Measurements from ENCODE around the gene SPACDR. TPM values are rescaled to one million over a fixed set of nuclear protein-coding genes. Genes with fewer than 3 reads are reported as not detected.
A peak's percentile ranks its signal among the peaks of the same experiment; 100 is the strongest.

The SPACDR gene
- total RNA-seq, 1 donor from 2014 or later = 1.4 TPM

DNA sequence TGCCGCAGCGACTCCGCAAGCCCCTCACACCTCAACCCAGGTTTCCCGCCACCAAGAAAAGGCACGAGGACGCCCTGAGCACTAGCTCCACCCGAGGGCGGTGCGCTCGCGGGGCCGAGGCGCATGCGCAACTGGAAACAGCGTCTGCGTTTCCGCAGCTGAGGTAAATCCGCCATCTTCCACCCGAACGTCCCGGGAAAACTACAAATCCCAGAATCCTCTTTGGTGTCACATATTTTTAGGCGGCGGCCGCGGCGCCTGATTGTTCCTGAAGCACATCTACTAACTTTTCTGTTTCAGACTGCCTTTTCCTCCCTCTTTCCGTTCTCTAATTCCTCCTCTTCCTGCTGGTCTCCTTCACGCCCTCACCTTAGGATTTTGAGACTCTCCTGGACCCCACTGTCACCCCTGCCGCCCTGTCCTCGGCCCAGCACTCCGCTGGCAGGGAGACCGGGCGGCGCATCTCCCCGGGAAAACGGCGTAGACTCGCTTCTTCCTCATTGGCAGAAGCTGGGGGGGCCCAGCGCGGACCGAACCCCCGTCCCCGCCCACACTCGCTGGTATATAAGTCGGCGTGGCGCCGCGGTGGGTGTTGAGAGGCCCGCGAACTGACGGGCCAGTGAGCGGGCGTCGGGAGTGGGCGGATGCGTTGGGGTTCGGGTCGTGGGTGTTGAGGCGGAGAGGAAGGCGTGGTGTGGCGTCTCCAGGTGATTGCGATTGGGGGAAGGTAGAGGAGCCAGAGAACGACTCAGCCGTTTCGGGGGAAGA is 35.7 kb downstream of the SPACDR start, which contains the start of gene ZCWPW1:
Gene ZCWPW1 (minus strand): TSS at position 505 of the 768 bp plus-strand sequence. CDS start 8,054 bp downstream, outside the sequence.
- Mint-ChIP-seq H3K4me3 (peak within 1 kb of the TSS; percentile 97), H3K36me3 (ENCODE audit: low read depth) (peaks cover 15% of the 10 kb centered on the region), H3K9me3 (no peaks in the 10 kb centered on the region), H3K27me3 (ENCODE audit: low read depth) (peaks cover 23% of the 10 kb centered on the region), H3K27ac (ENCODE audit: unreplicated experiment) (peak within 1 kb of the TSS; percentile 100), H3K4me1 (peaks cover 38% of the 10 kb centered on the region)
- TF ChIP-seq, protein P1, sequence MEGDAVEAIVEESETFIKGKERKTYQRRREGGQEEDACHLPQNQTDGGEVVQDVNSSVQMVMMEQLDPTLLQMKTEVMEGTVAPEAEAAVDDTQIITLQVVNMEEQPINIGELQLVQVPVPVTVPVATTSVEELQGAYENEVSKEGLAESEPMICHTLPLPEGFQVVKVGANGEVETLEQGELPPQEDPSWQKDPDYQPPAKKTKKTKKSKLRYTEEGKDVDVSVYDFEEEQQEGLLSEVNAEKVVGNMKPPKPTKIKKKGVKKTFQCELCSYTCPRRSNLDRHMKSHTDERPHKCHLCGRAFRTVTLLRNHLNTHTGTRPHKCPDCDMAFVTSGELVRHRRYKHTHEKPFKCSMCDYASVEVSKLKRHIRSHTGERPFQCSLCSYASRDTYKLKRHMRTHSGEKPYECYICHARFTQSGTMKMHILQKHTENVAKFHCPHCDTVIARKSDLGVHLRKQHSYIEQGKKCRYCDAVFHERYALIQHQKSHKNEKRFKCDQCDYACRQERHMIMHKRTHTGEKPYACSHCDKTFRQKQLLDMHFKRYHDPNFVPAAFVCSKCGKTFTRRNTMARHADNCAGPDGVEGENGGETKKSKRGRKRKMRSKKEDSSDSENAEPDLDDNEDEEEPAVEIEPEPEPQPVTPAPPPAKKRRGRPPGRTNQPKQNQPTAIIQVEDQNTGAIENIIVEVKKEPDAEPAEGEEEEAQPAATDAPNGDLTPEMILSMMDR (conservative IDR thresholded peaks at IDR 0.05) = no peak
- DNase-seq (ENCODE audit: low read depth, low spot score) = peak; percentile 86

DNA sequence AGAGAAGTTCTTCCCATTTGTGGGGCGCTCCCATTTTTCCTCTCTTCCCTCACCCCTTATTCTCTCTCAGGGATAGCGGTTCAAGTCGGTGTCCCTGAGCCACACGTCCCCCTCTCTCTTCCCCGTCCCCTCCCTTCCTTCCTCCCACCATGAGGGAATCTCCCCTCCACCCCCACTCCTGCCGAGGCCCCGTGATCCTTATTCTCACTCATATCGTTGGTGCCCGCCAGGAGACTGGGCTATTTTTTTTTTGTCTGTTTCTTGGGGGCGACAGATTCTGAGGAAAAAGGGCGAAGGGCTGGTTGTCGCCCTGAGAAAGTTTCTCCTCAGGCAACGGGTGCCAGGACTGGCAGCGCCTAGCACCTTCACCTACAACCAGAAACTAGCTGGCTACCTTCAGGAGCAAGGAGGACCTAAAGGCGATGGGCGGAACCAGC is 36.3 kb downstream of the SPACDR start:
- H3K9me3 Mint-ChIP-seq = no peaks in the 10 kb centered on the region
- DNase-seq (ENCODE audit: low read depth, low spot score) = no peak
- H3K27ac Mint-ChIP-seq (ENCODE audit: unreplicated experiment) = no peak overlapping the region
- TF ChIP-seq, protein P1 (conservative IDR thresholded peaks at IDR 0.05) = no peak
- peaks cover 13% of the 10 kb centered on the region for H3K36me3 Mint-ChIP-seq (ENCODE audit: low read depth)
- peak overlapping the region; percentile 97 for H3K4me3 Mint-ChIP-seq
- peaks cover 38% of the 10 kb centered on the region for H3K4me1 Mint-ChIP-seq
- H3K27me3 Mint-ChIP-seq (ENCODE audit: low read depth) = peaks cover 23% of the 10 kb centered on the region

DNA sequence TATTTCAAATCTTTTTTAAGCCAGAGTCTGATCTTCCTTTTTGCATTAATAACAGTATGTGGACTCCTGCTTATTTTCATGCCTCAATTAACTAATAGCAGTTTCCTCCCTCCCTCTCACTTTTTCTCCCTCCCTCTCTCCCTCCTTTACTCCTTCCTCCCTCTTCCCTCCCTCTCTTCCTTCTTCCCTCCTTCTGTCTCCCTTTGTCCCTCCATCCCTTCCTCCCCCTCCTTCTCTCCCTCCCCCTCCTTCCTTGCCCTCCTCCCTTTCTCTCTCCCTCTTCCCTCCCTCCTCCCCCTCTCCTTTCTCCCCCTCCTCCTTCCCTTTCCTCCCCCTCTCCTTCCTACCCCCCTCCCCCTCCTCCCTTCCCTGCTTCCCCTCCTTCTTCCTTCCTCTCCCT is 37.5 kb downstream of the SPACDR start:
- Mint-ChIP-seq H3K9me3 (no peaks in the 10 kb centered on the region), H3K27ac (ENCODE audit: unreplicated experiment) (no peak overlapping the region), H3K4me3 (no peak overlapping the region), H3K4me1 (peaks cover 26% of the 10 kb centered on the region), H3K27me3 (ENCODE audit: low read depth) (peaks cover 20% of the 10 kb centered on the region), H3K36me3 (ENCODE audit: low read depth) (peaks cover 5% of the 10 kb centered on the region)
- TF ChIP-seq, protein P1 (conservative IDR thresholded peaks at IDR 0.05) = no peak
- DNase-seq (ENCODE audit: low read depth, low spot score) = no peak

DNA sequence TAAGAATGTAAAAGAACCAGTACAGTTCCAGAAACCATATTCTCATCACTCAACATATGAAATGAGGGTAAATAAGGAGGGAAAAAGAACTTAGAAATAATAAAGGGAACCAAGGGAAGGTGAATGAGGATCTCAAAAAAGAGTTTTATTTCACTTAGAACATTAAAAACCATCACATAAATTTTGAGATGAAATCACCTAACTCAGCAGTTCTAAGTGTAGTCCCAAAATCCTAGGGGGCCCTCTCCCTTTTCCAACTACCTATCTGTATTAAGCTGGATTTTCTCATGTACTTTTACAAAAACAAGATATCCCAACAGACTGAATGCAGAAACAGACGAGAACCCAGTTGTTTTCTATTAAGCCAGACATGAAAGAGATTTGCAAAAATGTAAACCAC is 38.7 kb downstream of the SPACDR start:
- DNase-seq (ENCODE audit: low read depth, low spot score) = no peak
- peaks cover 5% of the 10 kb centered on the region for H3K36me3 Mint-ChIP-seq (ENCODE audit: low read depth)
- H3K4me3 Mint-ChIP-seq = peak overlapping the region; percentile 68
- TF ChIP-seq, protein P1 (conservative IDR thresholded peaks at IDR 0.05) = no peak
- peaks cover 18% of the 10 kb centered on the region for H3K4me1 Mint-ChIP-seq
- no peak overlapping the region for H3K27ac Mint-ChIP-seq (ENCODE audit: unreplicated experiment)
- H3K9me3 Mint-ChIP-seq = no peaks in the 10 kb centered on the region
- H3K27me3 Mint-ChIP-seq (ENCODE audit: low read depth) = peaks cover 20% of the 10 kb centered on the region

DNA sequence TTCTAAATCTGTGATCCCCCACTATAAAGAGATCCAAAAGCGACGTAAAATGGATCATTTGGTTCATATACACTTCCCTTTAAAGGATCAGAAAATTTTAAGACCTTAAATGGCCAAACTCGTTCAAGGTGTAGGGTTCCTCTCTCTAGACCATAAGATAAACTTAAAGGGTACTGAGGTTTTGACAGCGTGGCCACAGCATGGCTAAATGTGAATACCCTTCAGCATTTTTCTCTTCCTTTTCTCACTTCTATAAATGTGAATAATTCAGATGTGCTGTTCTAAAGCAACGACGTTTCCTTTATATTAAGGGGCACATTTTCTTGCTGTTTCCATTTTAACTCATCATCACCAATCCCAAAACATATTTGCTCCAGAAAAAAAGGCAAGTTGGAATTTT is 40.7 kb downstream of the SPACDR start:
- Mint-ChIP-seq H3K4me3 (no peak overlapping the region), H3K4me1 (peaks cover 4% of the 10 kb centered on the region), H3K27ac (ENCODE audit: unreplicated experiment) (no peak overlapping the region), H3K27me3 (ENCODE audit: low read depth) (peaks cover 6% of the 10 kb centered on the region), H3K36me3 (ENCODE audit: low read depth) (no peaks in the 10 kb centered on the region), H3K9me3 (no peaks in the 10 kb centered on the region)
- DNase-seq (ENCODE audit: low read depth, low spot score) = no peak
- TF ChIP-seq, protein P1 (conservative IDR thresholded peaks at IDR 0.05) = no peak
